Keratinocyte (primary cell): ENCODE data around the gene DEFB127. TPM values are rescaled to one million over a fixed set of nuclear protein-coding genes. Genes with fewer than 3 reads are reported as not detected.

ENCODE experiments used
- DNase-seq: peaks from one replicate; pipeline ENCODE4 v3.0.0-alpha.2; 2011; ENCODE audit warnings: low read depth, missing footprints, low spot score
- FAIRE-seq: peaks from 2 replicates; lab custom pipeline; 2011; peaks lifted over from hg19 to GRCh38; lab: Jason Lieb, UNC
- H2AFZ ChIP-seq: 2 replicates; pipeline ENCODE4 v1.6.0; 2012; ENCODE audit warnings: low read length, control low read depth, inconsistent platforms; ENCODE audit not compliant: control insufficient read depth
- H3K27ac ChIP-seq: 2 replicates; pipeline ENCODE4 v1.5.1; 2011; ENCODE audit warnings: low read length; ENCODE audit not compliant: control insufficient read depth, insufficient read depth
- H3K27me3 ChIP-seq: 3 replicates; pipeline ENCODE4 v1.6.0; 2011; ENCODE audit warnings: low read length; ENCODE audit not compliant: control insufficient read depth, insufficient read depth; ENCODE audit errors: extremely low read depth
- H3K36me3 ChIP-seq, 2 experiments: 2 replicates in 1 of 2; 3 replicates in 1 of 2; pipeline ENCODE4 v1.5.1; 2011; ENCODE audit warnings: low read length in 2 of 2, mild to moderate bottlenecking in 1 of 2; ENCODE audit not compliant: control insufficient read depth in 2 of 2, insufficient read depth in 2 of 2; ENCODE audit errors: extremely low read depth in 1 of 2
- H3K4me1 ChIP-seq: 3 replicates; pipeline ENCODE4 v1.5.1; 2011; ENCODE audit warnings: low read length; ENCODE audit not compliant: control insufficient read depth, insufficient read depth; ENCODE audit errors: extremely low read depth
- H3K4me2 ChIP-seq: 3 replicates; pipeline ENCODE4 v1.6.0; 2011; ENCODE audit warnings: low read depth, low read length; ENCODE audit not compliant: control insufficient read depth, insufficient read depth; ENCODE audit errors: extremely low read depth
- H3K4me3 ChIP-seq, 3 experiments: fragments of 200-600 bp in 1 of 3; sonication (generic) in 1 of 3; 2 replicates in 2 of 3; 3 replicates in 1 of 3; pipeline ENCODE4 v1.5.1; 2011 to 2016; ENCODE audit warnings: low read length in 3 of 3, mild to moderate bottlenecking in 3 of 3, control low read depth in 2 of 3, inconsistent platforms in 1 of 3, low read depth in 1 of 3, mixed read lengths in 1 of 3, mixed run types in 1 of 3, moderate library complexity in 1 of 3; ENCODE audit not compliant: control insufficient read depth in 2 of 3, insufficient read depth in 2 of 3; ENCODE audit errors: extremely low read depth in 1 of 3
- H3K79me2 ChIP-seq: 2 replicates; pipeline ENCODE4 v1.6.0; 2012; ENCODE audit warnings: low read length; ENCODE audit not compliant: control insufficient read depth, insufficient read depth
- H3K9ac ChIP-seq: 3 replicates; pipeline ENCODE4 v1.6.0; 2011; ENCODE audit warnings: low read length; ENCODE audit not compliant: control insufficient read depth, insufficient read depth; ENCODE audit errors: extremely low read depth
- H3K9me1 ChIP-seq: 3 replicates; pipeline ENCODE4 v1.6.0; 2011; ENCODE audit warnings: low read length; ENCODE audit not compliant: control insufficient read depth, insufficient read depth; ENCODE audit errors: extremely low read depth
- H3K9me3 ChIP-seq: 2 replicates; pipeline ENCODE4 v1.5.1; 2012; ENCODE audit warnings: low read depth, low read length; ENCODE audit not compliant: control insufficient read depth
- H4K20me1 ChIP-seq: 3 replicates; pipeline ENCODE4 v1.6.0; 2011; ENCODE audit warnings: low read length; ENCODE audit not compliant: control insufficient read depth, insufficient read depth; ENCODE audit errors: extremely low read depth
- CTCF ChIP-seq, 3 experiments: IDR thresholded peaks in 1 of 3; conservative IDR thresholded peaks in 1 of 3; optimal IDR thresholded peaks in 1 of 3; 2 replicates in 2 of 3; 3 replicates in 1 of 3; pipeline versions ENCODE3 to v1.5.1; 2011; ENCODE audit warnings: low read length in 3 of 3, mild to moderate bottlenecking in 3 of 3, moderate library complexity in 2 of 3, control low read depth in 1 of 3, inconsistent platforms in 1 of 3; ENCODE audit not compliant: insufficient read depth in 2 of 3; ENCODE audit errors: extremely low read depth in 1 of 3
- EZH2 ChIP-seq: IDR thresholded peaks from one replicate; pipeline ENCODE4 v1.6.1; 2012; ENCODE audit warnings: inconsistent platforms, mild to moderate bottlenecking, low read length, moderate library complexity
- dilution Hi-C: fragments of 300-500 bp; cut with MboI; formaldehyde crosslinking; loops from one replicate; pipeline ENCODE4 v1.7.0; 2020; ENCODE audit warnings: low sequenced_read_pairs; ENCODE audit not compliant: extremely low pct_ligation_motif_present
- polyA plus RNA-seq, 5 experiments: library from polyadenylated mRNA; depleted of rRNA in 3 of 5; stranded (reverse) in 3 of 5; stranded (forward) in 1 of 5; unstranded in 1 of 5; fragments of >200 nt; gene quantifications; 1 replicate in 1 of 5; 2 replicates in 3 of 5; 3 replicates in 1 of 5; pipeline versions ENCODE4 v1.2.1 to v1.2.3, GENCODE V29; 2011 to 2012; ENCODE audit warnings: missing spikeins in 2 of 5, low read depth in 1 of 5, low replicate concordance in 1 of 5

Gene DEFB127
- polyA plus RNA-seq, 1 donor (not counting 4 experiments of a cell fraction or from before 2014, with no cell fraction given): not detected

- no peak for DNase-seq
- no peaks in the 10 kb centered on the region for H3K9me1 ChIP-seq
- no peaks in the 10 kb centered on the region for H3K36me3 ChIP-seq
- H3K27me3 ChIP-seq: peaks cover 4% of the 10 kb centered on the region
- H3K4me3 ChIP-seq: no peak overlapping the region
- H3K27ac ChIP-seq: no peak overlapping the region
- H3K79me2 ChIP-seq: no peaks in the 10 kb centered on the region
- dilution Hi-C loops: no loop called here
- no peaks in the 10 kb centered on the region for H3K9me3 ChIP-seq
- no peak for FAIRE-seq
- H3K9ac ChIP-seq: no peak overlapping the region
- no peak overlapping the region for H3K4me2 ChIP-seq
- H4K20me1 ChIP-seq: no peaks in the 10 kb centered on the region
- no peak overlapping the region for H2AFZ ChIP-seq
- TF ChIP-seq EZH2 (no peak), CTCF (optimal IDR thresholded peaks at IDR 0.05 in 1 of 3, IDR thresholded peaks at IDR 0.05 in 1 of 3, conservative IDR thresholded peaks at IDR 0.05 in 1 of 3; ENCODE audit: extremely low read depth in 1 of 3, insufficient read depth in 2 of 3, low read length in 3 of 3) (no peak)
- no peaks in the 10 kb centered on the region for H3K4me1 ChIP-seq
Measured at GRCh38 chr20:184288-184687, 27.0 kb downstream of the DEFB127 start.

- Histone ChIP-seq H4K20me1 (no peaks in the 10 kb centered on the region), H2AFZ (no peak overlapping the region), H3K36me3 (no peaks in the 10 kb centered on the region), H3K4me1 (no peaks in the 10 kb centered on the region), H3K27ac (no peak overlapping the region), H3K4me3 (no peak overlapping the region), H3K4me2 (no peak overlapping the region), H3K9ac (no peak overlapping the region), H3K9me3 (no peaks in the 10 kb centered on the region), H3K27me3 (no peaks in the 10 kb centered on the region), H3K79me2 (no peaks in the 10 kb centered on the region), H3K9me1 (no peaks in the 10 kb centered on the region)
- no peak for DNase-seq
- FAIRE-seq: no peak
- dilution Hi-C loops: no loop called here
- TF ChIP-seq CTCF (optimal IDR thresholded peaks at IDR 0.05 in 1 of 3, IDR thresholded peaks at IDR 0.05 in 1 of 3, conservative IDR thresholded peaks at IDR 0.05 in 1 of 3; ENCODE audit: extremely low read depth in 1 of 3, insufficient read depth in 2 of 3, low read length in 3 of 3): no peak
- TF ChIP-seq EZH2: no peak
Measured at GRCh38 chr20:187733-188132, 30.5 kb downstream of the DEFB127 start.
